HG03064 (cell line): ENCODE measurements around the gene DRGX.

Source experiments
- ATAC-seq: cut with Tn5 transposase; IDR thresholded peaks from one replicate; pipeline ENCODE4 v1.9.1; 2021; ENCODE audit warnings: low read depth; ENCODE audit not compliant: unreplicated experiment

The DRGX gene

DNA sequence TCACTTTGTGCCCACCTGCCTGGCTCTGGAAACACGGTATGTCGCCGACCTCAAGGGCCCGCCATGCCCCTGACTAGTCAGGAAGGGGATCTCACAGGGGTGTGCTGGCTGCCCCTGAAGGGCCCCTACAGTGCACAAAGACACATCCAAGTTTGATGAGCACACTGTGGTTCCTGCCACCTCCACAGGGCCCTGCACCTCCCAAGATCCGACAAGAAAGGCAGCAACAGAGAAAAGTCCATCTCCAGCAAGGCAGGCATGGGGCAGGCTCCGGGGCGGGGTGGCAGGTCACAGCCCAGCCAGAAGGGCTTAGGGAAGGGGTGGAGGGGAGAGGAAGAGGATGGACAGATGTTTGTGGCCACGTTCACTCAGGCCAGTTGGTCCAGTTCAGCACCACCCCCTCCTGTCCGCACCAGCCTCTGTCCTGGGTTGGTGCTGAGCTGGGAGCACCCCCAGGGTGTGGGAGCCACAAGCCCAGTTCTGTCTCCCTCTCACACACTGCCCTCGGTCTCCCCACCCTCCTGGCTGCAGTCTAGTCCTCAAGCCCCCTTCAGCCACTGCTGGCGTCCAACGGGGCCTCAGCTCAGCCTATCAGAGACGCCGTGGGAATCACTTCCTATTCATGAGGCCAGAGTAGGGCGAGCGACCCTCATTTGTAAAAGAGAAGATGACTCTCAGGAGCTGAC lies 11.5 kb downstream of the DRGX start:
- ATAC-seq: no peak

DNA sequence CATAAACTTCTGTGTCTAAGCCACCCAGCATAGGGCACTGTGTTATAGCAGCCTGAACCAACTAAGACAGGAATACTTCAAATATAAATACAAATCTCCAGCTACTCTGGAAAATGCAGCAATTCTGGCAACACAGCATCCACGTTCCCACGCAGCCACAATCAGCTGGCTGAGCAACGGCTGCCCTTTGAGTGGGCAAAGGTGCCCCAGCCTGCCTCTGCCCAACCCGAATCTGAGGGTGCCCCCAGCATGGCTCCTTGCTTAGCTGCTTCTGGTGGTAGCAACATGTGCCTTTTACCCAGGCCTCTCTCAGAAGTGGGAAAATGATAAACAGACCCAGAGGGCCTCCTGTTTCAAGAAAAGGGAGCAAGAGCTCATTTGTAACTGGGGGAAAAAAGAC lies 12.0 kb downstream of the DRGX start:
- ATAC-seq: no peak

DNA sequence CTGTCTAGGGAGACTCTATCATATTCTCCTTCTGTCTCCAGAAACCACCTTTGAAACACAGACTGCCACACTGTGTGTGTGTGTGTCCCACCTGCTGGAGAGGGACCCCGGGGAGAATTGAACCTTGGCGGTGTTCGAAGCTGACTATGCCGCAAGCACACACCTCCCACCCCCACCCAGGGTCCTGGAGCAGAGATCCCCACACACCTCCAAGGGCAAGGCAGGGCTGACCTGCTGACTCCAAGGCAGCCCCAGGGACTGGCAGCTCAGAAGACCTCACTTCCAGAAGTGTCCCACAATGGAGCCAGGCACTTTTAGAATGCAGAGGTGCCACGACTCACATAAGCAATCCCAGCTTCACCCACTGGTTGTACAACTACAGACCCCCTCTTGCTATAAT lies 13.1 kb downstream of the DRGX start:
- ATAC-seq: no peak

DNA sequence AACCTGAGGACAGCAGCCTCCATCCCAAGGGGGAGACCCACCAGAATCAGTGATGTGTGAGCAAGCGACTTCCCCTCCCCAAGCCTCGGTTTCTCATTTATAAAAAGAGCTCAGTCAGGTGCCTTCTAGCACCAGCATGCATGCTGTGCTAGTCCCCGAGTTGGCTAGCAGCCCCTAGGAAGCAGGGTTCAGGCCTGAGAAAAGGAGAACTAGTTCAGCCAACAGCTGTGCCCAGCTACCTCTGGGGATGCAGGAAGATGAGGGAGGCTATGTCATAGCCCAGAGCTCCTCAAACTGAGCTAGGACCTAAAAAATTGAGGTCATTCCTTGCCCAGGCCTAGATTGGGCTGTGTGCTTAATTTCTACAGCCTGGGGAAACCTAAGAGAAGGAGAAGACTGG lies 13.7 kb downstream of the DRGX start:
- ATAC-seq: no peak

DNA sequence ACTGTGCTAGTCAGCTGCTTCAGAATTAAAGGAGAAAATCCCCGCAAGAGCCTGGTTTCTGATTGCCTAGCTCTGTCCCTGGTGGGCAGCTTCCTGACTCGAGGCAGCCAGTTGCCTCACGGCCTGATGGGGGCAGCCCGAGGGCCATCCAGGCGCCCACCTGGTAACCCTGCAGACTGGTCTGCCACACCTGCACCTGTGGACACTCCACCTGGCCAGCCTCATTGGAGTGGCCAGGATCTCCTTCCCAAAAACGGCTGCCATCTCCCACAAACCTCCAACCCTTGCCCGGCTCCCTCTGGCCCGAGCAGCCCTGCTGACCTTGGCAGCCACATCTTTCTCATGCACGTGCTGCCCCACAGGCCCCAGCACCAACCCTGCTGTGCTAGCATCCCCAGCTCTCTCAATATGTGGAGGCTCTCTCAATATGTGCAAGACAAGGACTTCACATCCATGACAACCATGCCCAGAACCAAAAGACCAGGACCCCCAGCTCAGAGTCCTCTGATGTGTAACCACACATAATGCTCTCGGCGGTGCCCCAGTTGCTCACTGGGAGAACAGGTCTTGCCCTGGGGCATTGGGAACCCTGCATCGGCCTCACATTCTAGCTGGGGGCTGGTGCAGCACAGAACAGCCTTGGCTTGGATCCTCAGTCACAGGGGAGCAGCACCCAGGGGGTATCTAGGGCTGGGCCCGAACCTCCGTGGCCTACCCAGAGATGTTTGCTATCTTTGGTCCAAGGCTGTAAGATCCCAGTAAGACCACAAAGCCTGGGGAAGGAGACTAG lies 14.6 kb downstream of the DRGX start:
- ATAC-seq: no peak

DNA sequence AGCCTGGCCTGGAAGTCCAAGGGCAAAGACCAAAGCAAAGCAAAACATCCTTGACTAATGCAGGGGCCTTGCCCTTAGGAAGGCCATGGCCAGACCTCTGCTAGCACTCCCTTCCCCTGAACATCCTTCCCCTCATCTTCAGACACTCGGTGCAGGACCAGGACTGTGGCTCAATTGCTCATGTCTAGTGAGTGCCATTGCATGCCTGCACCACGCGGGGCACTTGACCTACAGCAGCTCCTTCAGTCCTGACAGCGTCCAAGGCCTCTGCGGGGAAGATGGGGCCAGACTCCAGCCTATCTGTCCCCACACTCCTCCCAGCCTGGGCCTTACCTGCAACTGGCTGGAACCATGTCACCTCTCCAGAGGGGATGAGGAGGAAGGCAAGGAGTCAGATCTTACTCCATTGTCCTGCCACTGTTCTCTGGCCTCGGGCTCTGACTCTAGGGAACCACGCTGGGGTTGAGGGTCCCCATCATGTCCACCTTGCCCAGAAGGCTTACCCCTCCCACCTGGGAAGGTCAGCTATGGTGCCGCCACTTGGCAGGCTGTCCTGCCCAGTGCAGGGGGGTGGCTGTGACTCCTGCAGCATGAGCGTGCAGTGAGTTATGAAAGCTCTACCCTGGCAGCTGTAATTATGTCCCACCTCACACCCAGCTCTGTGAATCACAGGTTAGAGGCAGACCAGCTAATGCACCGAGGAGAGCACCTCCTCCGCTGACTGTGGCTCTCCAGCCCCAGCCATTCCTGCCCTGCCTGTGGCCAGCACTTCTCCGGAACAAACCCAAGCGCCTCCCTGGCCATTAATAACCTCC lies 16.1 kb downstream of the DRGX start:
- no peak for ATAC-seq

DNA sequence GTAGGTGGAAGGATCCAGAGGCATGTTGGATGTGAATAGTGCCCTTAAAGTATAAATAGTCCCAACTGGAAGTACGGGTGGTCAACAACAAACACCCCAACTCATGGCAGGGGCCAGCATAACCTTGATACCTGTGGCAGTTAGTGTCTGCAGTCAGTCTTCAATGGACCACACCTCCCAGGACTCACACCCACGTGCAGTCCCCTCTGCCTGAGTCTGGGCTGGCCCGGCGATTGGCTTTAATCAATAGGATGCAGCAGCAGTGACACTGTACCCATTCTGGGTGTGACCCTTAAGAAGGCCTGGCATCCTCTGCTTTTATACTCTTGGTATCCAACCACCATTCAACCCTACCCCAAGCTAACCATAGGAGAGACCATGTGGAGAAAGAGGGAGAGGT lies 18.6 kb downstream of the DRGX start:
- ATAC-seq: no peak

DNA sequence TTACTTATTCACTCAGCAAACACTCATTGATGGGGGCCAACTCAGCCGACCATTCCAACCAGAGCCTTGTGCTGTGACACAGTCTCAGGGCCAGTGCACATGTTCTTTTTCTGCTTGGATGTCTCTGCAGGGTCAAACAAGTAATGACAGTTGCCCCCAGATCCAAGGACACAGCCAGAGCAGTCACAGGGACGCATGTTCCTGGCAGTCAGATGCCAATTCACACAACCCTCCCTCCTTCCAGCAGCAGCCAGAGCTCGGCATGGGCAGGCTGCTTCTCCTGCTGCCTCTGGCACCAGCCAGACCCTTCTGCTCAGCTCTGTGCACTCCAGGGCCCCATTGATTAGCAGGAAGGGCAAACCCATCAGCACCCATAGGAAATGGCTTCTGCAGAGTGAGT lies 20.3 kb downstream of the DRGX start:
- no peak for ATAC-seq

DNA sequence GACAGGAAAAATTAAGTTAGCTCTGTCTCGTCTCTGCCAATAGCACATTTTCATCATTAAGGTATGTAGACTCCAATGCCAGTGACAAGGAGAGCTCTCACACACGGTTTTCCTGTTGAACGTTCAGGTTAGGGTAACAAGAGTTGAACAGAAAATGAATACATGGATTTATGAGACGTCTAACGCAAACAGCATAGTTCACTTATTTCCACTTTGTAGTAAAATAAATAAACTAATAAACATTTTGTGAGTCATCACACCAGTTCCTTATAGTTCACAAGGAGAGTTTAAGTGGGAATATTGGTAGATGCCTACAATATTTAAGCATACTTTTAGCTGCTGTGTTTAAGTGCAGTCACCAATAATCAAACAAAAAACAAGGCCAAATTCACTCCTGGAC lies 21.1 kb downstream of the DRGX start:
- ATAC-seq: no peak

DNA sequence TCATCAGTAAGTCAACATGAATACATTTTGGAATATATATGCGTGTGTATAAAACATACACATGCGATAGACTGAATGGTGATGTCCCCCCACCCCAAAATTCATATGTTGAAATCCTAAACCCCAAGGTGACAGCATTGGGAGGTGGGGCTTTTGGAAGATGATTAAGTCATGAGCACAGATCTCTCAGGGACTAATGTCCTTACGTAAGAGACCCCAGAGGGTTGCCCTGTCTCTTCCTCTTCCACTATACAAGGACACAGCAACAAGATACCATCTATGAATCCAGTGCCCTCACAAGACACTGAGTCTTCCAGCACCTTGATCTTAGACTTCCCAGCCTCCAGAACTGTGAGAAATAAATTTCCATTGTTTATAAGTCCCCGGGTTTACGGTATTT lies 22.5 kb downstream of the DRGX start:
- ATAC-seq: no peak

DNA sequence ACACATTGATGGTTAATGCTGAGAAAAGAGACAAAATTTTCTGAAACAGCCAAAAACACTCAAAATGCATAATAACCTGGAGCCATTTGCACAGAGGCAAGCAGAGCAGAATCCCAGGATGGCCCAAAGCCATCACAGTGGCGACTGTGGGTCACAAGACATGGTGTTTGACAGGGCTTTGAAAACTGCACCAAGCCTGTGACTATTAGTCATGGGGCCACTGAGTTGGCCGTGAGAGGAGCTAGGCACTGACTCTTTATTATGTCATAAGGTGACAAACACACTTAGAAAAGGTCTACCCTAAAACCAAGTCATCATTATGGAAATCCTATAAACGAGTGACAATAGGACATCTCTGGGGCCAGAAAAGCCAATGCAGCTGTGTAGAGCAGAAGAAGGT lies 23.9 kb downstream of the DRGX start:
- ATAC-seq: no peak

DNA sequence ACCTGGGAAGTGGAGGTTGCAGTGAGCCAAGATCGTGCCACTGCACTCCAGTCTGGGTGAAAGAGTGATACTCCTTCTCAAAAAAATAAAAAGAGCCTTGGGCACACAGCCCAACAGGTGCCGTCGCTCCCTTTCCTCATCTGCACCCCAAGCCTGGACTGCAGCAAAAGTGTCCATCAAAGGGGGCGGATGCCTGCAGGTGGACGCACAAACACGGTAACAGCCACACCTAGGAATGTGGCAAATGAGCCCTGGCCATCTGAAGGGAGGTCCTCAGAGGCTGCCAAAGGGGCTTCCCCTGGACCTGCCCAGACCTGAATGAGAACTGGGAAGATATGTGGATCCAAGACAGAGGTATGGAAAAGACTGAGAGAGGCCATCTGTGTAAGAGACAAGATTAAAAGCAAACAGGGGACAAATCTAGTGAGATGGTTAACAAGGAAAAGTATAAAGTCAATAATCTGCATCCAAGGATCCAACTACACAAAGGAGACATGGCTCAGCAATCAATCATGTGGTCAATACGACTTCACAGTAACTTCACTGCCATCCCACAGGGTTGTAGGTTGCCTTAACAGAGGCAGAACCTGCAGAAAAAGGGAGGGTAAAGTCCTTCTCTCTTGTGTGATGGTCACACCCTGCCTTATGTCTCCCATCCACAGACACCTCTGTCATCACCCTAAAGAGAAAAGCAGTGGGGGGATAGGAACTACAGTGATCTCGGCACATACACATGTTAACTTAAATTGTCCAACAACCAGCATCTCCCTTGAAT lies 25.4 kb downstream of the DRGX start:
- ATAC-seq: no peak

DNA sequence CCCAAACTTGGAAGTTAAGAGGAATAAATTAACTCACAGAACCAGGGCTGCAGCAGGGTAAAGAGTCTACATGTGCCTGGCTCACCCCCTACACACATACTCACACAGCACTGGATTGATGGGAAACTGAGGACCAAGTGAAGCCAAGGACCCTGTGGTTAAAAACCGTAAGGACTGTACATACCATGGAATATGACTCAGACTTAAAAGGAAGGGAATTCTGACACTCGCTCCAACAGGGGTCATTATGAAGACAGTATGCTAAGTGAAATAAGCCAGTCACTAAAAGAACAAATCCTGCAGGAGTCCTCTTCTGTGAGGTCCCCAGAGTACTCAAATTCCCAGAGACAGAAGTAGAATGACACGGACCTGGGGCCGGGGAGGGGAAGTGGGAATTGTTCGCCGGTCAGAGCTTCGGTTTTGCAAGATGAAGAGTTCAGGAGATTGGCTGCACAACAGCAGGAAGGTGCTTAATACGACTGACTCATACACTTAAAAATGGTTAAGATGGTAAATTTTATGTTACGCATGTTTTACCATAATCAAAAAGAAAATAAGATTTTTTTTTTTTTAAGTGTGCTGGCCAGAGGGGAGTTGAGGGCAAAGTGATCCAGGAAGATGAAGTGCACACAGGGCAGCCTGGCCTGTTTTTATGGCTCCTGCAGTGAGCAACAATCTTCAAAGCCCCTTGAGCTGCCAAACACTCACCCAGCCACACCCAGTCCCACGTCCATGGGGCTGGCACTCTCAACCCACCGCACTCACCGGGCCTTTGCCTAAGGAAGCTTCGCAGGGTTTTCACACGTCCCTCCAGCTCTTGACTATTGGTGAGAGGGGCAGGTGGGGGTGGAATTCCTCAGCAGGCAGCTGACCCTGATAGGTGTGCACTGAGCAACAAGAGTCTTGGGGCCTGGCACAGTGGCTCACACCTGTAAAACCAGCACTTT lies 26.4 kb downstream of the DRGX start:
- no peak for ATAC-seq

DNA sequence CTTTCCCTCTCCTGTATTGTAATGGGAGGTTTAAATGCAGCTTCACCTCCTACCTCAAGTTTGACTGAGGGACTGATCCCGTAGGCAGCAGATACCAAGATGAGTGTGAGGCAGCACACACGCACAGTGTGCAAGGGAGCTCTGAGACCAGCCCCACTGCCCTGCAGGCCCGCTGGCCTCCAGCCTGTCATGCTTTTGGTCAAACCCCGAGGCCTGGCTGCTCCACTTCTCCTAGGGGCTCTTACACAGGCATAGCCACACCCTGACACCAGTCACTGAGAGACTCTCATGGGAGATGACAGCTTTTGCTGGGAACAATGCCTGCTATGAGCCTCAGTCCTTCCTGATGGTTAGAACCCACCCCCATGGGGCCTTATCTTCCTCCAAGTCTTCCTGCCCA lies 27.6 kb downstream of the DRGX start:
- ATAC-seq: no peak

DNA sequence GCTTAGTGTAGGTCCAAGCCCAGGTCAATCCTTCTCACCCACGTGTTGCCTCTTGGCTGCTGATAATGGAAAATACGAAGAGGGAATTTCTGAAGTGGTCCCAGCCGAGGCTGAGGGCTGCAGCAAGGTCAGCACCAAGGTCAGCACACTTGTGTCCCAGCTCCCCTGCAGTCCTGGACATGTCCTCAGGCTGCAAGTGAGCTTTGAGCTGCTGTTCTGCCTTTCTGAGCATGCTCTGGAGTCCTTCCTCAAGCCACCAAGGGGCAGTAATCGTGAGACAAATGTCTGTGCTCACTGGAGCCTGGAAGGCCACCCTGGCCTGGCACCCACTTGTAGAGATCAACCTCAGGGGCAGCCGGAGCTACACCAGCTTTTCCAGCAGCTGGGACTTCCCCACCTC lies 28.3 kb downstream of the DRGX start:
- ATAC-seq: no peak

DNA sequence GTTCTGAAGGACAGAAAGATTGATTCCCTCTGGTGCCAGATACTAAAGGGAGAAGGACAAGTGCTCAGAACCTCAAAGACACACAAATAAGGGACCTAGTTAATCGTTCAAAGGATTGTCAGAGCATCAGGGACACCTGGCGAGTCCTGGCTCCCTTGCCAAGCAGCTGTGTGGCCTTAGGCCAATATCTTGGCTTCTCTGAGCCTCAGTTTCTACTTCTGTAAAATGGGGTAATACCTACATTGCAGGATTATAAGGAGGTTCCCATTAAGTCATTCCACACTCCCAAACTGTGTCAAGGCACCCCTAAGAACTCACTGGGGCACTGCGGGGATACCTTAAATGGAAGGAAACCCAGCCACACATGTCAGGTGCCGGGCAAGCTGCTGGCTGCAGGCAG lies 29.4 kb downstream of the DRGX start:
- ATAC-seq: no peak

DNA sequence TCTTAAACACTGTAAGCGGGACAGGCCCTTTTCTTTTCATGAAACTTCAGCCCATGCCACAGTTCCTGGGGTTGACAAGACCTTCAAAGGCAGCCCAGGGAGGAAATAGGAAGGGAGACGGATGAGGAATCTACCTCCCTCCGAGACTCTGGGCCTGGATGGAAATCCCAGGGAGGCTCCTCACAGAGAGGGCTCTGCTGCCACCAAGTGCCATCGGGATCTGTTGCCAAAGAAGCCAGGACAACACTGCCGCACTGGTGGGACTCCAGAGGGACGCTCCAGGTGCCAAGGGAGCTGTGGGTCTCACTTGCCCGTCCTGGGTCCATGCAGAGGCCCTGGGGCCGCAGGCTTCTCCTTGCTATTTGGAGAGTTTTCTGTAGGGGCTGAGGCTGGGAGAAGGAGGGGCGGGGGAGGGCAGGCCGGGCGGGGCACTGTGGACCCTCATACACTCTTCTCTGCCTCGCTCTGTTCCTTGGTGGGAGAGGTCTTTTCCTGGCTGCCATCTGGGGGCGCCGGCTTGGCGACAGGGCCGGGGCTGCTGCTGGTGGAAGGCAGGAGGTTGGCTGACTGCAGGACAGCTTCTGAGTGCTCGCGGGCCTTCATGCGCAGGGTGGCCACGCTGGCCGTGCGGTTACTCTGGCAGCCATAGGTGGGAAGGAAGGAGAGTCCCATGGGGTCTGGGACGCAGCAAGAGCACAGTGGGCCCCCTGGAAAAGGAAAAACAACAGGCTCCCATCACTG lies 30.0 kb downstream of the DRGX start:
- no peak for ATAC-seq

DNA sequence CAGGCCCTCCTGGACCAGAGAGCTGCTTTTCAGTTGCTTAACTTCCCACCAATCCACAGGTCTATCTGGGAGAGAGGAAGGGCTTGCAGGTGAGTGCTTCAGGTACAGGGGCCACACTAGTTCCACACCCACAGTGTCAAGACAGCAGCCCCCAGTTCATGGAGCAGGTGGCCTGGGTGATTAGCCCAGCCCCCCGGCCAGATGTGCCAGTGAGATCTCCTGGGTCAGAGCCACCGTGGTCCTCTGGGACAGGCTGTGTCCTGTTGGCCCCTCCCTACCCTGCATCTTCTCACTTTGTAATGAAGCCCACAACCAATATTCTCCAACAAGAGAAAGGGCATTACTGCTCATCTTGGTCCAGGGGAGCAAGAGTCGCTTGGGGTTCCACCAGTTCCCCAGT lies 30.6 kb downstream of the DRGX start:
- no peak for ATAC-seq

DNA sequence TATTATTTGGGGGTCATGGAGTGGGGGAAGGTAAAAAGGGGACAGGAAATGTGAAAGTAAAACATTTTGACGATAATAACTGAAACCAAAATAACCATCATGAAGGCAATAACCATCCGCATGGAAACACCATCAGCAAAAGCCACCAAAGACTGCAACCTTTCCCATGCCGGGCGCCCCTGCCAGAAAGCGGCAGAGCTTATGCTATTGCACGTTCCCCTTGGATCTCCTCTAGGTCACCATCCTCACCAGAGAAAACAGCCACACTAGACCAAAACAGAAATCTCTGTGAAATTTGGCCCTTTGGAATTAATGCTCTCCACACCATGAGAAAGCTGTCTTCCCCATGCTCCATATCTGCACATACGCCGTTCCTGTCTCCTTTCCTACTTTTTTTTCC lies 31.1 kb downstream of the DRGX start:
- no peak for ATAC-seq
